ENCODE data around the gene BCAS3.

GRCh38 chr17:61309362-61310256, 632.0 kb downstream of the BCAS3 start:
- TF ChIP-seq, protein P1, sequence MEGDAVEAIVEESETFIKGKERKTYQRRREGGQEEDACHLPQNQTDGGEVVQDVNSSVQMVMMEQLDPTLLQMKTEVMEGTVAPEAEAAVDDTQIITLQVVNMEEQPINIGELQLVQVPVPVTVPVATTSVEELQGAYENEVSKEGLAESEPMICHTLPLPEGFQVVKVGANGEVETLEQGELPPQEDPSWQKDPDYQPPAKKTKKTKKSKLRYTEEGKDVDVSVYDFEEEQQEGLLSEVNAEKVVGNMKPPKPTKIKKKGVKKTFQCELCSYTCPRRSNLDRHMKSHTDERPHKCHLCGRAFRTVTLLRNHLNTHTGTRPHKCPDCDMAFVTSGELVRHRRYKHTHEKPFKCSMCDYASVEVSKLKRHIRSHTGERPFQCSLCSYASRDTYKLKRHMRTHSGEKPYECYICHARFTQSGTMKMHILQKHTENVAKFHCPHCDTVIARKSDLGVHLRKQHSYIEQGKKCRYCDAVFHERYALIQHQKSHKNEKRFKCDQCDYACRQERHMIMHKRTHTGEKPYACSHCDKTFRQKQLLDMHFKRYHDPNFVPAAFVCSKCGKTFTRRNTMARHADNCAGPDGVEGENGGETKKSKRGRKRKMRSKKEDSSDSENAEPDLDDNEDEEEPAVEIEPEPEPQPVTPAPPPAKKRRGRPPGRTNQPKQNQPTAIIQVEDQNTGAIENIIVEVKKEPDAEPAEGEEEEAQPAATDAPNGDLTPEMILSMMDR (conservative IDR thresholded peaks at IDR 0.05; ENCODE audit: low read length), result no peak
- no peak for TF ChIP-seq EZH2phosphoT487 (IDR thresholded peaks at IDR 0.05; ENCODE audit: borderline replicate concordance, low read depth, low read length)
